Panc1 (cell line): Measurements from ENCODE around the gene INPP4A.

Experiments
- POLR2AphosphoS5 ChIP-seq: IDR thresholded peaks from 2 replicates; pipeline ENCODE4 v1.6.1; 2012; ENCODE audit warnings: mild to moderate bottlenecking, low read depth, low read length, moderate library complexity
- SIN3A ChIP-seq: IDR thresholded peaks from 2 replicates; pipeline ENCODE4 v1.6.1; 2012; ENCODE audit warnings: low read depth, mild to moderate bottlenecking, low read length, moderate library complexity, borderline replicate concordance; ENCODE audit not compliant: insufficient read depth
- TF ChIP-seq, protein P1 (sequence below): fragments of 450-650 bp; IDR thresholded peaks from 2 replicates; pipeline ENCODE4 v1.5.1; 2017; ENCODE audit warnings: mild to moderate bottlenecking
- TF ChIP-seq, protein P2 (sequence below), 2 experiments: IDR thresholded peaks; 2 replicates each; pipeline ENCODE4 v1.6.1; 2011 to 2012; ENCODE audit warnings: low read depth in 2 of 2, control low read depth in 1 of 2, low read length in 1 of 2, mild to moderate bottlenecking in 1 of 2, moderate library complexity in 1 of 2; ENCODE audit not compliant: insufficient read depth in 1 of 2

DNA sequence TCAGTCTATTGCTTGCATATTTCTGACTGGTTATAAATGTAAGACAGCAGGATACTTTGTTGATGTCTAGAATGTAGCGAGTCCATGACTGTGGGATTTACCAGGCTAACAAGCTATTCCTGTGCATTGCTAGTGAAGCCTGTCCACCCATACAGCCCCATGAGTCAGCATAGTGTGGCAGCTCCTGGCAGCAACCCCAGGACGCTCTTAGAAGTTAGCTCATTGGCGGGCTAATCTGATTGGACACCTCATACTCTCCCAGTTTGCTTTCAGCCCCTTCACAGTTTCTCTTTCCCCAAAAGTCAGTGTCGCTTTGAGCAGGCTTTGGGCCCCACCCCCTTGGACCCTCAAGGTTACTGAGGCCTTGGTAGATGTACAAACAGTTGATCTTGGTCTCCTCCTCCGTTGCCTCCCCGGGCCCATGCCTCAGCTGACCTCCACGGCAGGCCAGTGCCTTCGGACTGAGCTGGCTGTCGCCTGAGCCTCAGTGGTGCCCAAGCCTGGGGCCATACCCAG, 115.7 kb downstream of the INPP4A start:
- TF ChIP-seq, protein P1, sequence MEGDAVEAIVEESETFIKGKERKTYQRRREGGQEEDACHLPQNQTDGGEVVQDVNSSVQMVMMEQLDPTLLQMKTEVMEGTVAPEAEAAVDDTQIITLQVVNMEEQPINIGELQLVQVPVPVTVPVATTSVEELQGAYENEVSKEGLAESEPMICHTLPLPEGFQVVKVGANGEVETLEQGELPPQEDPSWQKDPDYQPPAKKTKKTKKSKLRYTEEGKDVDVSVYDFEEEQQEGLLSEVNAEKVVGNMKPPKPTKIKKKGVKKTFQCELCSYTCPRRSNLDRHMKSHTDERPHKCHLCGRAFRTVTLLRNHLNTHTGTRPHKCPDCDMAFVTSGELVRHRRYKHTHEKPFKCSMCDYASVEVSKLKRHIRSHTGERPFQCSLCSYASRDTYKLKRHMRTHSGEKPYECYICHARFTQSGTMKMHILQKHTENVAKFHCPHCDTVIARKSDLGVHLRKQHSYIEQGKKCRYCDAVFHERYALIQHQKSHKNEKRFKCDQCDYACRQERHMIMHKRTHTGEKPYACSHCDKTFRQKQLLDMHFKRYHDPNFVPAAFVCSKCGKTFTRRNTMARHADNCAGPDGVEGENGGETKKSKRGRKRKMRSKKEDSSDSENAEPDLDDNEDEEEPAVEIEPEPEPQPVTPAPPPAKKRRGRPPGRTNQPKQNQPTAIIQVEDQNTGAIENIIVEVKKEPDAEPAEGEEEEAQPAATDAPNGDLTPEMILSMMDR: no peak
- TF ChIP-seq SIN3A (no peak), POLR2AphosphoS5 (no peak)
- TF ChIP-seq, protein P2, sequence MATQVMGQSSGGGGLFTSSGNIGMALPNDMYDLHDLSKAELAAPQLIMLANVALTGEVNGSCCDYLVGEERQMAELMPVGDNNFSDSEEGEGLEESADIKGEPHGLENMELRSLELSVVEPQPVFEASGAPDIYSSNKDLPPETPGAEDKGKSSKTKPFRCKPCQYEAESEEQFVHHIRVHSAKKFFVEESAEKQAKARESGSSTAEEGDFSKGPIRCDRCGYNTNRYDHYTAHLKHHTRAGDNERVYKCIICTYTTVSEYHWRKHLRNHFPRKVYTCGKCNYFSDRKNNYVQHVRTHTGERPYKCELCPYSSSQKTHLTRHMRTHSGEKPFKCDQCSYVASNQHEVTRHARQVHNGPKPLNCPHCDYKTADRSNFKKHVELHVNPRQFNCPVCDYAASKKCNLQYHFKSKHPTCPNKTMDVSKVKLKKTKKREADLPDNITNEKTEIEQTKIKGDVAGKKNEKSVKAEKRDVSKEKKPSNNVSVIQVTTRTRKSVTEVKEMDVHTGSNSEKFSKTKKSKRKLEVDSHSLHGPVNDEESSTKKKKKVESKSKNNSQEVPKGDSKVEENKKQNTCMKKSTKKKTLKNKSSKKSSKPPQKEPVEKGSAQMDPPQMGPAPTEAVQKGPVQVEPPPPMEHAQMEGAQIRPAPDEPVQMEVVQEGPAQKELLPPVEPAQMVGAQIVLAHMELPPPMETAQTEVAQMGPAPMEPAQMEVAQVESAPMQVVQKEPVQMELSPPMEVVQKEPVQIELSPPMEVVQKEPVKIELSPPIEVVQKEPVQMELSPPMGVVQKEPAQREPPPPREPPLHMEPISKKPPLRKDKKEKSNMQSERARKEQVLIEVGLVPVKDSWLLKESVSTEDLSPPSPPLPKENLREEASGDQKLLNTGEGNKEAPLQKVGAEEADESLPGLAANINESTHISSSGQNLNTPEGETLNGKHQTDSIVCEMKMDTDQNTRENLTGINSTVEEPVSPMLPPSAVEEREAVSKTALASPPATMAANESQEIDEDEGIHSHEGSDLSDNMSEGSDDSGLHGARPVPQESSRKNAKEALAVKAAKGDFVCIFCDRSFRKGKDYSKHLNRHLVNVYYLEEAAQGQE (IDR thresholded peaks at IDR 0.05; ENCODE audit: insufficient read depth in 1 of 2, low read depth in 2 of 2, low read length in 1 of 2): no peak
